HCT116 (cell line): Measurements from ENCODE around the gene KLC4. TPM values are rescaled to one million over a fixed set of nuclear protein-coding genes. Genes with fewer than 3 reads are reported as not detected.

Source experiments
- ATAC-seq: fragments of 200-7000 bp; cut with Tn5 transposase; 2 replicates; pipeline ENCODE4 v1.9.1; 2020; ENCODE audit warnings: mild to moderate bottlenecking, moderate library complexity
- BruUV-seq: library from RNA; stranded (reverse); fragments of 400-500 nt; replicated peaks from 2 replicates; lab custom pipeline; 2021; lab: Mats Ljungman, UMichigan
- CTCF ChIA-PET: fragments of 300-600 bp; sonication (Branson Sonifier 250); formaldehyde crosslinking; loops from one replicate; lab custom pipeline; 2021; ENCODE audit warnings: antibody characterized with exemption; lab: Charles Lee
- POLR2A ChIA-PET: fragments of 300-600, 350-600 bp; sonication (Branson Sonifier 250); formaldehyde crosslinking; loops from one replicate; lab custom pipeline; 2021; ENCODE audit warnings: antibody characterized with exemption; lab: Charles Lee
- RAD21 ChIA-PET, 2 experiments: fragments of 300-600 bp; sonication (Branson Sonifier 250); formaldehyde crosslinking; loops; one replicate each; lab custom pipeline; 2023; ENCODE audit warnings: low total read pairs in 2 of 2; ENCODE audit not compliant: uncharacterized antibody in 2 of 2, unreplicated experiment in 2 of 2, low non-redundant PET in 1 of 2; lab: Charles Lee
- DNase-seq: peaks from one replicate; pipeline ENCODE4 v3.0.0-alpha.2; 2010; ENCODE audit warnings: low read depth, low spot score
- H2AFZ ChIP-seq: fragments of 200-600 bp; shearing (Covaris generic), sonication (generic); 2 replicates; pipeline ENCODE4 v1.6.1; 2017; ENCODE audit warnings: low read depth, mixed run types, mixed read lengths, antibody characterized with exemption, low read length; ENCODE audit not compliant: poor library complexity, severe bottlenecking
- H3K27ac ChIP-seq: 2 replicates; pipeline ENCODE4 v1.5.1; 2012; ENCODE audit warnings: low read depth, low read length
- H3K27me3 ChIP-seq: fragments of 200-600 bp; sonication (generic); 2 replicates; pipeline ENCODE4 v1.6.1; 2016; ENCODE audit warnings: mixed run types, low read length, mixed read lengths; ENCODE audit not compliant: insufficient read depth
- H3K36me3 ChIP-seq, 2 experiments: fragments of 200-500 bp in 1 of 2; fragments of 200-600 bp in 1 of 2; sonication (Bioruptor generic) in 1 of 2; sonication (generic) in 1 of 2; 2 replicates each; pipeline versions ENCODE4 v1.5.1 to v1.6.1; 2014 to 2016; ENCODE audit warnings: low read length in 2 of 2, inconsistent platforms in 1 of 2, mixed read lengths in 1 of 2, mixed run types in 1 of 2; ENCODE audit not compliant: insufficient read depth in 2 of 2, control insufficient read depth in 1 of 2
- H3K4me1 ChIP-seq, 2 experiments: fragments of 200-600 bp in 1 of 2; sonication (generic) in 1 of 2; 2 replicates each; pipeline versions ENCODE4 v1.5.1 to v1.6.1; 2012 to 2017; ENCODE audit warnings: low read length in 2 of 2, inconsistent platforms in 1 of 2, mild to moderate bottlenecking in 1 of 2, mixed read lengths in 1 of 2, mixed run types in 1 of 2, moderate library complexity in 1 of 2; ENCODE audit not compliant: insufficient read depth in 2 of 2, control insufficient read depth in 1 of 2
- H3K4me2 ChIP-seq: fragments of 200-600 bp; sonication (generic); 2 replicates; pipeline ENCODE4 v1.6.1; 2017; ENCODE audit warnings: mixed run types, low read length, mixed read lengths
- H3K4me3 ChIP-seq, 2 experiments: fragments of 200-600 bp in 1 of 2; sonication (generic) in 1 of 2; replicated peaks in 1 of 2; 2 replicates each; pipeline ENCODE4 v1.5.1; 2011 to 2016; ENCODE audit warnings: low read length in 2 of 2, control low read depth in 1 of 2, low read depth in 1 of 2, mild to moderate bottlenecking in 1 of 2, mixed read lengths in 1 of 2, mixed run types in 1 of 2
- H3K79me2 ChIP-seq: fragments of 200-600 bp; sonication (generic); 2 replicates; pipeline ENCODE4 v1.6.1; 2017; ENCODE audit warnings: mild to moderate bottlenecking, mixed run types, low read length, moderate library complexity, mixed read lengths; ENCODE audit not compliant: insufficient read depth
- H3K9ac ChIP-seq: fragments of 200-600 bp; sonication (generic); 2 replicates; pipeline ENCODE4 v1.6.1; 2016; ENCODE audit warnings: low read length, mixed read lengths
- H3K9me2 ChIP-seq: fragments of 200-600 bp; sonication (generic), shearing (Covaris generic); 2 replicates; pipeline ENCODE4 v1.6.1; 2017; ENCODE audit warnings: mixed run types, mild to moderate bottlenecking, moderate library complexity; ENCODE audit not compliant: insufficient read depth
- H3K9me3 ChIP-seq, 2 experiments: fragments of 200-500 bp in 1 of 2; fragments of 200-600 bp in 1 of 2; sonication (Bioruptor generic) in 1 of 2; sonication (generic) in 1 of 2; 2 replicates each; pipeline ENCODE4 v1.6.1; 2014 to 2017; ENCODE audit warnings: low read length in 2 of 2, mixed read lengths in 2 of 2, inconsistent platforms in 1 of 2, low read depth in 1 of 2, mild to moderate bottlenecking in 1 of 2, mixed run types in 1 of 2, moderate library complexity in 1 of 2; ENCODE audit not compliant: control insufficient read depth in 1 of 2, insufficient read depth in 1 of 2
- H4K20me1 ChIP-seq: fragments of 200-600 bp; sonication (generic), shearing (Covaris generic); 2 replicates; pipeline ENCODE4 v1.6.1; 2017; ENCODE audit warnings: mixed run types, mild to moderate bottlenecking, moderate library complexity; ENCODE audit not compliant: insufficient read depth
- CBX3 ChIP-seq: IDR thresholded peaks from 2 replicates; pipeline ENCODE4 v1.6.1; 2012; ENCODE audit warnings: low read depth
- CEBPB ChIP-seq: IDR thresholded peaks from 2 replicates; pipeline ENCODE4 v1.6.1; 2012; ENCODE audit warnings: low read depth
- CTCF ChIP-seq, 3 experiments: fragments of 200-600 bp in 1 of 3; sonication (generic) in 1 of 3; IDR thresholded peaks in 2 of 3; conservative IDR thresholded peaks in 1 of 3; 2 replicates each; pipeline ENCODE4 v1.5.1; 2012 to 2017; ENCODE audit warnings: low read depth in 2 of 3, low read length in 2 of 3, antibody characterized with exemption in 1 of 3, borderline replicate concordance in 1 of 3, control low read depth in 1 of 3, mild to moderate bottlenecking in 1 of 3, mixed read lengths in 1 of 3, mixed run types in 1 of 3, moderate library complexity in 1 of 3; ENCODE audit not compliant: insufficient read depth in 1 of 3
- ELF1 ChIP-seq: IDR thresholded peaks from 2 replicates; pipeline ENCODE4 v1.6.1; 2012; ENCODE audit warnings: low read depth, borderline replicate concordance
- EZH2 ChIP-seq: fragments of 200-600 bp; sonication (generic); IDR thresholded peaks from 2 replicates; pipeline ENCODE4 v1.6.1; 2017; ENCODE audit warnings: antibody characterized with exemption, mixed run types
- EZH2phosphoT487 ChIP-seq: fragments of 200-600 bp; IDR thresholded peaks from 2 replicates; pipeline ENCODE4 v1.6.1; 2018; ENCODE audit warnings: antibody characterized with exemption, borderline replicate concordance
- FOSL1 ChIP-seq: IDR thresholded peaks from 2 replicates; pipeline ENCODE4 v1.6.1; 2012; ENCODE audit warnings: low read depth
- POLR2A ChIP-seq: IDR thresholded peaks from 2 replicates; pipeline ENCODE4 v1.7.0; 2011; ENCODE audit warnings: borderline replicate concordance; ENCODE audit not compliant: insufficient read depth, insufficient read length; ENCODE audit errors: extremely low read depth
- RAD21 ChIP-seq: IDR thresholded peaks from 2 replicates; pipeline ENCODE4 v1.6.1; 2012; ENCODE audit warnings: low read depth, mild to moderate bottlenecking
- REST ChIP-seq: IDR thresholded peaks from 2 replicates; pipeline ENCODE4 v1.6.1; 2012; ENCODE audit warnings: low read depth
- SIN3A ChIP-seq: IDR thresholded peaks from 2 replicates; pipeline ENCODE4 v1.6.1; 2012; ENCODE audit warnings: low read depth
- SP1 ChIP-seq: IDR thresholded peaks from 2 replicates; pipeline ENCODE4 v1.6.1; 2012; ENCODE audit warnings: low read depth
- SRF ChIP-seq: IDR thresholded peaks from 2 replicates; pipeline ENCODE4 v1.6.1; 2012; ENCODE audit warnings: low read depth
- TCF7L2 ChIP-seq: IDR thresholded peaks from 2 replicates; pipeline ENCODE4 v1.7.0; 2011; ENCODE audit warnings: borderline replicate concordance, inconsistent platforms; ENCODE audit not compliant: insufficient read depth, insufficient read length; ENCODE audit errors: extremely low read depth
- YY1 ChIP-seq: IDR thresholded peaks from 2 replicates; pipeline ENCODE4 v1.6.1; 2011; ENCODE audit warnings: low read length, low read depth, moderate library complexity, mild to moderate bottlenecking; ENCODE audit not compliant: insufficient replicate concordance; ENCODE audit errors: extremely low read depth
- ZFX ChIP-seq: fragments of 450-650 bp; IDR thresholded peaks from 2 replicates; pipeline ENCODE4 v1.6.1; 2017
- ZNF274 ChIP-seq: fragments of 200-500 bp; sonication (Bioruptor generic); IDR thresholded peaks from 2 replicates; pipeline ENCODE4 v1.6.1; 2014; ENCODE audit warnings: mild to moderate bottlenecking, low read depth, low read length, inconsistent platforms
- intact Hi-C: fragments of 100-400 bp; cut with micrococcal nuclease; formaldehyde crosslinking; loops from 2 replicates; pipeline ENCODE4 v1.10.0; 2022
- total RNA-seq: library from RNA; stranded (reverse); gene quantifications from one replicate; pipeline ENCODE4 v1.2.1, GENCODE V29; 2021; ENCODE audit not compliant: unreplicated experiment
- TF ChIP-seq, protein P1 (sequence below): IDR thresholded peaks from 2 replicates; pipeline ENCODE4 v1.6.1; 2012

Gene KLC4
- total RNA-seq, 1 experiment from 2014 or later, result 16.2 TPM

- Histone ChIP-seq H3K27ac (no peak overlapping the region), H3K4me2 (no peak overlapping the region), H3K9me2 (no peaks in the 10 kb centered on the region), H2AFZ (no peak overlapping the region), H3K36me3 (no peaks in the 10 kb centered on the region), H4K20me1 (no peaks in the 10 kb centered on the region; the same call in 1 of the 2 replicates), H3K4me1 (peaks cover 51 to 83% of the 10 kb centered on the region in 2 experiments), H3K9me3 (no peaks in the 10 kb centered on the region), H3K4me3 (no peak overlapping the region), H3K79me2 (peaks cover 79% of the 10 kb centered on the region), H3K27me3 (no peaks in the 10 kb centered on the region), H3K9ac (no peak overlapping the region)
- ChIA-PET RAD21 (no interaction called here), POLR2A (no interaction called here), CTCF (no interaction called here)
- TF ChIP-seq TCF7L2 (no peak), POLR2A (no peak), RAD21 (no peak), CBX3 (no peak), REST (no peak), SP1 (no peak), EZH2phosphoT487 (no peak), FOSL1 (no peak), ZFX (no peak), CTCF (IDR thresholded peaks at IDR 0.05 in 2 of 3, conservative IDR thresholded peaks at IDR 0.05 in 1 of 3; ENCODE audit: borderline replicate concordance in 1 of 3, insufficient read depth in 1 of 3, low read depth in 2 of 3, low read length in 2 of 3) (no peak), ELF1 (no peak), ZNF274 (no peak), YY1 (no peak), CEBPB (no peak), SRF (no peak), EZH2 (no peak), SIN3A (no peak)
- TF ChIP-seq, protein P1, sequence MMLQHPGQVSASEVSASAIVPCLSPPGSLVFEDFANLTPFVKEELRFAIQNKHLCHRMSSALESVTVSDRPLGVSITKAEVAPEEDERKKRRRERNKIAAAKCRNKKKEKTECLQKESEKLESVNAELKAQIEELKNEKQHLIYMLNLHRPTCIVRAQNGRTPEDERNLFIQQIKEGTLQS, result no peak
- intact Hi-C loops, result no loop called here
- ATAC-seq (no peak), DNase-seq (no peak)
- no TSS peak for BruUV-seq
Measured at GRCh38 chr6:43093436-43094289, 34.2 kb downstream of the KLC4 start.
